ENCODE data around the gene DMWD.
A peak's percentile ranks its signal among the peaks of the same experiment; 100 is the strongest.

Gene DMWD

GRCh38 chr19:45777395-45777961, 15.2 kb downstream of the DMWD start:
- no peak for DNase-seq (ENCODE audit: low spot score in 2 of 2)
- no peaks in the 10 kb centered on the region for H3K27me3 ChIP-seq (ENCODE audit: low read depth)
- in situ Hi-C loops (cut with MboI; ENCODE audit: low sequenced_read_pairs): no loop called here
- no peak overlapping the region for H3K4me3 ChIP-seq
- peaks cover 10% of the 10 kb centered on the region for H3K4me1 ChIP-seq
- H3K36me3 ChIP-seq (replicated peaks): peaks cover 12% of the 10 kb centered on the region
- H3K9me3 ChIP-seq: no peaks in the 10 kb centered on the region

- H3K9me3 ChIP-seq: no peaks in the 10 kb centered on the region
- peaks cover 12% of the 10 kb centered on the region for H3K36me3 ChIP-seq (replicated peaks)
- in situ Hi-C loops (cut with MboI; ENCODE audit: low sequenced_read_pairs): no loop called here
- peaks cover 11% of the 10 kb centered on the region for H3K4me1 ChIP-seq
- H3K27me3 ChIP-seq (ENCODE audit: low read depth): no peaks in the 10 kb centered on the region
- no peak overlapping the region for H3K4me3 ChIP-seq
- DNase-seq (ENCODE audit: low spot score in 2 of 2): no peak
These were observed 17.9 kb downstream of the DMWD start for GRCh38 chr19:45774765-45775164.

GRCh38 chr19:45773384-45773783, 19.3 kb downstream of the DMWD start:
- Histone ChIP-seq H3K9me3 (no peaks in the 10 kb centered on the region), H3K36me3 (replicated peaks) (peaks cover 12% of the 10 kb centered on the region), H3K4me3 (no peak overlapping the region), H3K27me3 (ENCODE audit: low read depth) (no peaks in the 10 kb centered on the region), H3K4me1 (peaks cover 4% of the 10 kb centered on the region; the same call in 1 of the 2 replicates)
- DNase-seq (ENCODE audit: low spot score in 2 of 2): no peak
- in situ Hi-C loops (cut with MboI; ENCODE audit: low sequenced_read_pairs): no loop called here

GRCh38 chr19:45772912-45773311, 19.7 kb downstream of the DMWD start:
- H3K4me1 ChIP-seq: peaks cover 4% of the 10 kb centered on the region; the same call in 1 of the 2 replicates
- H3K4me3 ChIP-seq: no peak overlapping the region
- H3K9me3 ChIP-seq: no peaks in the 10 kb centered on the region
- in situ Hi-C loops (cut with MboI; ENCODE audit: low sequenced_read_pairs): no loop called here
- peaks cover 11% of the 10 kb centered on the region for H3K36me3 ChIP-seq (replicated peaks)
- H3K27me3 ChIP-seq (ENCODE audit: low read depth): no peaks in the 10 kb centered on the region
- DNase-seq (ENCODE audit: low spot score in 2 of 2): no peak

- H3K36me3 ChIP-seq (replicated peaks): peaks cover 5% of the 10 kb centered on the region
- H3K4me3 ChIP-seq: no peak overlapping the region
- no peaks in the 10 kb centered on the region for H3K9me3 ChIP-seq
- peaks cover 4% of the 10 kb centered on the region; the same call in 1 of the 2 replicates for H3K4me1 ChIP-seq
- DNase-seq (ENCODE audit: low spot score in 2 of 2): no peak
- no peaks in the 10 kb centered on the region for H3K27me3 ChIP-seq (ENCODE audit: low read depth)
- in situ Hi-C loops (cut with MboI; ENCODE audit: low sequenced_read_pairs): no loop called here
These were observed 20.4 kb downstream of the DMWD start for GRCh38 chr19:45772130-45772840.

GRCh38 chr19:45771311-45771933, 21.2 kb downstream of the DMWD start:
- in situ Hi-C loops (cut with MboI; ENCODE audit: low sequenced_read_pairs): no loop called here
- Histone ChIP-seq H3K9me3 (no peaks in the 10 kb centered on the region), H3K4me1 (peaks cover 10% of the 10 kb centered on the region), H3K36me3 (replicated peaks) (no peaks in the 10 kb centered on the region; the same call in none of the 2 replicates), H3K27me3 (ENCODE audit: low read depth) (no peaks in the 10 kb centered on the region), H3K4me3 (no peak overlapping the region)
- DNase-seq (ENCODE audit: low spot score in 2 of 2): no peak

GRCh38 chr19:45770192-45771101, 22.2 kb downstream of the DMWD start:
- no peaks in the 10 kb centered on the region; the same call in none of the 2 replicates for H3K36me3 ChIP-seq (replicated peaks)
- H3K4me3 ChIP-seq: peak overlapping the region; percentile 63
- in situ Hi-C loops (cut with MboI; ENCODE audit: low sequenced_read_pairs): no loop called here
- peaks cover 10% of the 10 kb centered on the region for H3K4me1 ChIP-seq
- H3K27me3 ChIP-seq (ENCODE audit: low read depth): no peaks in the 10 kb centered on the region
- no peaks in the 10 kb centered on the region for H3K9me3 ChIP-seq
- peak; percentile 97 to 99 for DNase-seq (ENCODE audit: low spot score in 2 of 2)

GRCh38 chr19:45769821-45770191, 22.8 kb downstream of the DMWD start:
- Histone ChIP-seq H3K36me3 (replicated peaks) (no peaks in the 10 kb centered on the region; the same call in none of the 2 replicates), H3K9me3 (no peaks in the 10 kb centered on the region), H3K4me3 (peak overlapping the region; percentile 63), H3K4me1 (peaks cover 10% of the 10 kb centered on the region), H3K27me3 (ENCODE audit: low read depth) (no peaks in the 10 kb centered on the region)
- in situ Hi-C loops (cut with MboI; ENCODE audit: low sequenced_read_pairs): no loop called here
- DNase-seq (ENCODE audit: low spot score in 2 of 2): no peak

GRCh38 chr19:45768984-45769782, 23.5 kb downstream of the DMWD start, which contains the start of gene SIX5:
Gene SIX5, minus strand, starts transcription at chr19:45769252. Its CDS starts 408 bp downstream, at chr19:45768844.
- Histone ChIP-seq H3K9me3 (no peaks in the 10 kb centered on the region), H3K36me3 (replicated peaks) (no peaks in the 10 kb centered on the region; the same call in none of the 2 replicates), H3K4me3 (peak within 1 kb of the TSS; percentile 63), H3K27me3 (ENCODE audit: low read depth) (no peaks in the 10 kb centered on the region), H3K4me1 (peaks cover 14% of the 10 kb centered on the region)
- DNase-seq (ENCODE audit: low spot score in 2 of 2): peak; percentile 95 to 99
- in situ Hi-C loops (cut with MboI; ENCODE audit: low sequenced_read_pairs): no loop called here

- H3K36me3 ChIP-seq (replicated peaks): no peaks in the 10 kb centered on the region; the same call in none of the 2 replicates
- H3K27me3 ChIP-seq (ENCODE audit: low read depth): no peaks in the 10 kb centered on the region
- peak in 1 of 2 experiments; percentile 62 for DNase-seq (ENCODE audit: low spot score in 2 of 2)
- H3K4me3 ChIP-seq: peak overlapping the region; percentile 63
- peaks cover 15% of the 10 kb centered on the region for H3K4me1 ChIP-seq
- no peaks in the 10 kb centered on the region for H3K9me3 ChIP-seq
- in situ Hi-C loops (cut with MboI; ENCODE audit: low sequenced_read_pairs): no loop called here
These were observed 24.0 kb downstream of the DMWD start for GRCh38 chr19:45768655-45768983.

GRCh38 chr19:45767881-45768654, 24.6 kb downstream of the DMWD start:
- Histone ChIP-seq H3K4me3 (peak overlapping the region; percentile 63), H3K27me3 (ENCODE audit: low read depth) (no peaks in the 10 kb centered on the region), H3K4me1 (peaks cover 15% of the 10 kb centered on the region), H3K9me3 (no peaks in the 10 kb centered on the region), H3K36me3 (replicated peaks) (no peaks in the 10 kb centered on the region; the same call in 1 of the 2 replicates)
- in situ Hi-C loops (cut with MboI; ENCODE audit: low sequenced_read_pairs): no loop called here
- DNase-seq (ENCODE audit: low spot score in 2 of 2): peak; percentile 44 to 74

GRCh38 chr19:45767410-45767880, 25.2 kb downstream of the DMWD start:
- in situ Hi-C loops (cut with MboI; ENCODE audit: low sequenced_read_pairs): no loop called here
- Histone ChIP-seq H3K4me3 (peak overlapping the region; percentile 63), H3K4me1 (peaks cover 15% of the 10 kb centered on the region), H3K9me3 (no peaks in the 10 kb centered on the region), H3K36me3 (replicated peaks) (no peaks in the 10 kb centered on the region; the same call in 1 of the 2 replicates), H3K27me3 (ENCODE audit: low read depth) (no peaks in the 10 kb centered on the region)
- DNase-seq (ENCODE audit: low spot score in 2 of 2): peak; percentile 67 to 85

Data from HAP-1 (cell line).